CD14-positive monocyte (primary cell): ENCODE data around the gene EPHA8. TPM values are rescaled to one million over a fixed set of nuclear protein-coding genes. Genes with fewer than 3 reads are reported as not detected.

ENCODE experiments used
- DNase-seq, 3 donors: peaks; one replicate each; pipeline ENCODE4 v3.0.0-alpha.2; 2011 to 2022
- H2AFZ ChIP-seq: 2 replicates; pipeline ENCODE4 v1.6.0; 2012; ENCODE audit warnings: mild to moderate bottlenecking, low read depth, low read length, inconsistent platforms; ENCODE audit not compliant: insufficient read depth, poor library complexity, severe bottlenecking
- H3K27ac ChIP-seq, 2 donors: 1 replicate in 1 of 2; 2 replicates in 1 of 2; pipeline ENCODE4 v1.5.1; 2012 to 2013; ENCODE audit warnings: low read length in 2 of 2, control low read depth in 1 of 2, inconsistent platforms in 1 of 2, low read depth in 1 of 2, mild to moderate bottlenecking in 1 of 2
- H3K27me3 ChIP-seq, 2 donors: one replicate each; pipeline versions ENCODE4 v1.6.0 to v1.6.1; 2011 to 2013; ENCODE audit warnings: low read length in 2 of 2; ENCODE audit not compliant: control insufficient read depth in 2 of 2, insufficient read depth in 2 of 2
- H3K36me3 ChIP-seq, 2 donors: replicated peaks in 1 of 2; 1 replicate in 1 of 2; 2 replicates in 1 of 2; pipeline versions ENCODE4 v1.5.1 to v1.6.1; 2012 to 2013; ENCODE audit warnings: low read length in 2 of 2, control low read depth in 1 of 2, inconsistent platforms in 1 of 2, mild to moderate bottlenecking in 1 of 2; ENCODE audit not compliant: insufficient read depth in 2 of 2, control insufficient read depth in 1 of 2
- H3K4me1 ChIP-seq, 2 donors: 1 replicate in 1 of 2; 2 replicates in 1 of 2; pipeline versions ENCODE4 v1.5.1 to v1.6.1; 2012 to 2013; ENCODE audit warnings: low read length in 2 of 2, control low read depth in 1 of 2, inconsistent platforms in 1 of 2, mild to moderate bottlenecking in 1 of 2, moderate library complexity in 1 of 2; ENCODE audit not compliant: insufficient read depth in 2 of 2, control insufficient read depth in 1 of 2
- H3K4me2 ChIP-seq: replicated peaks from 2 replicates; pipeline ENCODE3; 2012; ENCODE audit warnings: low read length, moderate library complexity, mild to moderate bottlenecking; ENCODE audit not compliant: poor library complexity, severe bottlenecking; ENCODE audit errors: extremely low read depth
- H3K4me3 ChIP-seq, 3 experiments: fragments of 200-600 bp in 1 of 3; sonication (generic) in 1 of 3; replicated peaks in 1 of 3; 1 replicate in 2 of 3; 2 replicates in 1 of 3; pipeline ENCODE4 v1.5.1; 2011 to 2013; ENCODE audit warnings: low read length in 3 of 3, mild to moderate bottlenecking in 3 of 3, control low read depth in 2 of 3, low read depth in 2 of 3, inconsistent platforms in 1 of 3, moderate library complexity in 1 of 3
- H3K79me2 ChIP-seq: 2 replicates; pipeline ENCODE4 v1.6.0; 2012; ENCODE audit warnings: mild to moderate bottlenecking, control low read depth, inconsistent platforms, low read length, moderate library complexity; ENCODE audit not compliant: insufficient read depth
- H3K9ac ChIP-seq: 2 replicates; pipeline ENCODE4 v1.6.0; 2017; ENCODE audit warnings: low read length, mild to moderate bottlenecking; ENCODE audit not compliant: insufficient read depth, poor library complexity, severe bottlenecking
- H3K9me3 ChIP-seq, 2 donors: replicated peaks in 1 of 2; 1 replicate in 1 of 2; 2 replicates in 1 of 2; pipeline versions ENCODE4 v1.5.1 to v1.6.1; 2012 to 2013; ENCODE audit warnings: low read length in 2 of 2, control low read depth in 1 of 2; ENCODE audit not compliant: control insufficient read depth in 1 of 2, insufficient read depth in 1 of 2
- H4K20me1 ChIP-seq: 2 replicates; pipeline ENCODE4 v1.6.0; 2012; ENCODE audit warnings: mild to moderate bottlenecking, low read length, control low read depth, moderate library complexity; ENCODE audit not compliant: insufficient read depth
- H3K27ac Mint-ChIP-seq, 7 donors: one replicate each; pipeline ENCODE4 v1.8.0; 2020; ENCODE audit warnings: mild to moderate bottlenecking in 7 of 7, mixed read lengths in 7 of 7, moderate library complexity in 6 of 7, inconsistent platforms in 2 of 7
- H3K27me3 Mint-ChIP-seq, 3 donors: one replicate each; pipeline ENCODE4 v1.8.0; 2021 to 2022; ENCODE audit warnings: low read depth in 3 of 3, mild to moderate bottlenecking in 3 of 3, mixed read lengths in 3 of 3, moderate library complexity in 3 of 3, inconsistent platforms in 1 of 3
- H3K36me3 Mint-ChIP-seq, 2 donors: one replicate each; pipeline ENCODE4 v1.8.0; 2020; ENCODE audit warnings: mixed read lengths in 2 of 2, inconsistent platforms in 1 of 2, mild to moderate bottlenecking in 1 of 2
- H3K4me1 Mint-ChIP-seq: one replicate; pipeline ENCODE4 v1.8.0; 2020; ENCODE audit warnings: mild to moderate bottlenecking, mixed read lengths
- H3K4me3 Mint-ChIP-seq, 2 donors: one replicate each; pipeline ENCODE4 v1.8.0; 2020; ENCODE audit warnings: mild to moderate bottlenecking in 2 of 2, mixed read lengths in 2 of 2, moderate library complexity in 1 of 2
- H3K9me3 Mint-ChIP-seq, 7 donors: one replicate each; pipeline ENCODE4 v1.8.0; 2020 to 2022; ENCODE audit warnings: mixed read lengths in 7 of 7, mild to moderate bottlenecking in 6 of 7, moderate library complexity in 6 of 7, inconsistent platforms in 2 of 7
- WGBS: methylation state at CpG from one replicate; pipeline ENCODE4 v1.1.5; 2013; ENCODE audit warnings: missing lambda C conversion rate; ENCODE audit not compliant: insufficient coverage; 5-methylcytosine and 5-hydroxymethylcytosine counted together
- intact Hi-C, 2 donors: fragments of 100-400 bp; cut with micrococcal nuclease; formaldehyde crosslinking; loops; one replicate each; pipeline versions ENCODE4 v1.15.0 to v1.15.1; 2023
- polyA plus RNA-seq, 3 donors: library from polyadenylated mRNA; depleted of rRNA in 1 of 3; unstranded in 2 of 3; stranded (reverse) in 1 of 3; fragments of 300-500 nt in 2 of 3; fragments of >200 nt in 1 of 3; fragmentation: Illumina TruSeq in 2 of 3; gene quantifications; 1 replicate in 2 of 3; 2 replicates in 1 of 3; pipeline ENCODE4 v1.2.3, GENCODE V29; 2012 to 2021
- TF ChIP-seq, protein P1 (sequence below): fragments of 200-600 bp; IDR thresholded peaks from one replicate; pipeline ENCODE4 v1.8.0; 2022; ENCODE audit warnings: antibody characterized with exemption, mild to moderate bottlenecking

Gene EPHA8
- polyA plus RNA-seq, 3 donors: 0.04 TPM; not detected in 2

DNA sequence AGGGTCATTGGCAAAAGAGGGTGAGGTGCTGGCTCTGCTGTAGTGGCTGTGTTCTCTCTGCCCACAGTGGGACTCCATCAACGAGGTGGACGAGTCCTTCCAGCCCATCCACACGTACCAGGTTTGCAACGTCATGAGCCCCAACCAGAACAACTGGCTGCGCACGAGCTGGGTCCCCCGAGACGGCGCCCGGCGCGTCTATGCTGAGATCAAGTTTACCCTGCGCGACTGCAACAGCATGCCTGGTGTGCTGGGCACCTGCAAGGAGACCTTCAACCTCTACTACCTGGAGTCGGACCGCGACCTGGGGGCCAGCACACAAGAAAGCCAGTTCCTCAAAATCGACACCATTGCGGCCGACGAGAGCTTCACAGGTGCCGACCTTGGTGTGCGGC, 12.9 kb downstream of the EPHA8 start:
- Histone ChIP-seq H3K9ac (no peak overlapping the region), H3K4me2 (no peak overlapping the region), H3K4me3 (no peak overlapping the region), H3K79me2 (no peaks in the 10 kb centered on the region), H3K4me1 (no peaks in the 10 kb centered on the region), H3K27me3 (no peaks in the 10 kb centered on the region), H2AFZ (no peak overlapping the region), H4K20me1 (no peaks in the 10 kb centered on the region), H3K9me3 (peaks cover 23 to 25% of the 10 kb centered on the region in 2 donors), H3K27ac (no peak overlapping the region), H3K36me3 (no peaks in the 10 kb centered on the region)
- H3K4me1 Mint-ChIP-seq: no peaks in the 10 kb centered on the region
- 95% methylated on average over 23 of the region's 23 CpGs for WGBS
- TF ChIP-seq, protein P1, sequence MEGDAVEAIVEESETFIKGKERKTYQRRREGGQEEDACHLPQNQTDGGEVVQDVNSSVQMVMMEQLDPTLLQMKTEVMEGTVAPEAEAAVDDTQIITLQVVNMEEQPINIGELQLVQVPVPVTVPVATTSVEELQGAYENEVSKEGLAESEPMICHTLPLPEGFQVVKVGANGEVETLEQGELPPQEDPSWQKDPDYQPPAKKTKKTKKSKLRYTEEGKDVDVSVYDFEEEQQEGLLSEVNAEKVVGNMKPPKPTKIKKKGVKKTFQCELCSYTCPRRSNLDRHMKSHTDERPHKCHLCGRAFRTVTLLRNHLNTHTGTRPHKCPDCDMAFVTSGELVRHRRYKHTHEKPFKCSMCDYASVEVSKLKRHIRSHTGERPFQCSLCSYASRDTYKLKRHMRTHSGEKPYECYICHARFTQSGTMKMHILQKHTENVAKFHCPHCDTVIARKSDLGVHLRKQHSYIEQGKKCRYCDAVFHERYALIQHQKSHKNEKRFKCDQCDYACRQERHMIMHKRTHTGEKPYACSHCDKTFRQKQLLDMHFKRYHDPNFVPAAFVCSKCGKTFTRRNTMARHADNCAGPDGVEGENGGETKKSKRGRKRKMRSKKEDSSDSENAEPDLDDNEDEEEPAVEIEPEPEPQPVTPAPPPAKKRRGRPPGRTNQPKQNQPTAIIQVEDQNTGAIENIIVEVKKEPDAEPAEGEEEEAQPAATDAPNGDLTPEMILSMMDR: no peak
- H3K9me3 Mint-ChIP-seq: peaks cover 5 to 21% (median 14%) of the 10 kb centered on the region in 7 donors
- no peak for DNase-seq
- H3K4me3 Mint-ChIP-seq: no peak overlapping the region
- intact Hi-C loops: no loop called here
- H3K27ac Mint-ChIP-seq: no peak overlapping the region
- no peaks in the 10 kb centered on the region for H3K36me3 Mint-ChIP-seq
- H3K27me3 Mint-ChIP-seq: peaks cover 4 to 11% (median 9%) of the 10 kb centered on the region in 3 donors

DNA sequence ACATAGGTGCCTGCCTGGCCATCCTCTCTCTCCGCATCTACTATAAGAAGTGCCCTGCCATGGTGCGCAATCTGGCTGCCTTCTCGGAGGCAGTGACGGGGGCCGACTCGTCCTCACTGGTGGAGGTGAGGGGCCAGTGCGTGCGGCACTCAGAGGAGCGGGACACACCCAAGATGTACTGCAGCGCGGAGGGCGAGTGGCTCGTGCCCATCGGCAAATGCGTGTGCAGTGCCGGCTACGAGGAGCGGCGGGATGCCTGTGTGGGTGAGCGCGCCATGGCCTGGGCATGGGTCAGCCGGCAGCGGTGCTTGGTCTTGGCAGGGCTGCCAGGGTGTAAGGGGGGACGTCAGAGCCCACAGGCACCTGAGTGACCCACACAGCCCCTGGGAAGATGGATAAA, 13.3 kb downstream of the EPHA8 start:
- no peaks in the 10 kb centered on the region for H4K20me1 ChIP-seq
- TF ChIP-seq, protein P1: no peak
- peaks cover 23 to 25% of the 10 kb centered on the region in 2 donors for H3K9me3 ChIP-seq
- Mint-ChIP-seq H3K36me3 (no peaks in the 10 kb centered on the region), H3K4me3 (no peak overlapping the region), H3K27ac (no peak overlapping the region), H3K4me1 (no peaks in the 10 kb centered on the region), H3K9me3 (peaks cover 5 to 21% (median 14%) of the 10 kb centered on the region in 7 donors), H3K27me3 (peaks cover 4 to 9% (median 9%) of the 10 kb centered on the region in 3 donors)
- no peaks in the 10 kb centered on the region for H3K4me1 ChIP-seq
- H3K9ac ChIP-seq: no peak overlapping the region
- no peak overlapping the region for H3K4me3 ChIP-seq
- no peak for DNase-seq
- WGBS: 96% methylated on average over 23 of the region's 24 CpGs
- H3K27me3 ChIP-seq: no peaks in the 10 kb centered on the region
- H3K27ac ChIP-seq: no peak overlapping the region
- H2AFZ ChIP-seq: no peak overlapping the region
- H3K79me2 ChIP-seq: no peaks in the 10 kb centered on the region
- intact Hi-C loops: no loop called here
- no peaks in the 10 kb centered on the region for H3K36me3 ChIP-seq
- no peak overlapping the region for H3K4me2 ChIP-seq
